ENCODE measurements around the gene ACBD4. TPM values are rescaled to one million over a fixed set of nuclear protein-coding genes. Genes with fewer than 3 reads are reported as not detected.
A peak's percentile ranks its signal among the peaks of the same experiment; 100 is the strongest.

ACBD4 gene
- total RNA-seq, 1 donor from 2014 or later = 5.5 TPM

GRCh38 chr17:45143094-45143670 lies 7.7 kb downstream of the ACBD4 start:
- H3K27ac Mint-ChIP-seq (ENCODE audit: unreplicated experiment) = no peak overlapping the region
- DNase-seq (ENCODE audit: low read depth, low spot score) = no peak
- no peaks in the 10 kb centered on the region for H3K36me3 Mint-ChIP-seq (ENCODE audit: low read depth)
- H3K4me1 Mint-ChIP-seq = peaks cover 24% of the 10 kb centered on the region
- H3K9me3 Mint-ChIP-seq = no peaks in the 10 kb centered on the region
- peaks cover 8% of the 10 kb centered on the region for H3K27me3 Mint-ChIP-seq (ENCODE audit: low read depth)
- peak overlapping the region; percentile 31 for H3K4me3 Mint-ChIP-seq
- TF ChIP-seq, protein P1, sequence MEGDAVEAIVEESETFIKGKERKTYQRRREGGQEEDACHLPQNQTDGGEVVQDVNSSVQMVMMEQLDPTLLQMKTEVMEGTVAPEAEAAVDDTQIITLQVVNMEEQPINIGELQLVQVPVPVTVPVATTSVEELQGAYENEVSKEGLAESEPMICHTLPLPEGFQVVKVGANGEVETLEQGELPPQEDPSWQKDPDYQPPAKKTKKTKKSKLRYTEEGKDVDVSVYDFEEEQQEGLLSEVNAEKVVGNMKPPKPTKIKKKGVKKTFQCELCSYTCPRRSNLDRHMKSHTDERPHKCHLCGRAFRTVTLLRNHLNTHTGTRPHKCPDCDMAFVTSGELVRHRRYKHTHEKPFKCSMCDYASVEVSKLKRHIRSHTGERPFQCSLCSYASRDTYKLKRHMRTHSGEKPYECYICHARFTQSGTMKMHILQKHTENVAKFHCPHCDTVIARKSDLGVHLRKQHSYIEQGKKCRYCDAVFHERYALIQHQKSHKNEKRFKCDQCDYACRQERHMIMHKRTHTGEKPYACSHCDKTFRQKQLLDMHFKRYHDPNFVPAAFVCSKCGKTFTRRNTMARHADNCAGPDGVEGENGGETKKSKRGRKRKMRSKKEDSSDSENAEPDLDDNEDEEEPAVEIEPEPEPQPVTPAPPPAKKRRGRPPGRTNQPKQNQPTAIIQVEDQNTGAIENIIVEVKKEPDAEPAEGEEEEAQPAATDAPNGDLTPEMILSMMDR (conservative IDR thresholded peaks at IDR 0.05) = no peak

DNA sequence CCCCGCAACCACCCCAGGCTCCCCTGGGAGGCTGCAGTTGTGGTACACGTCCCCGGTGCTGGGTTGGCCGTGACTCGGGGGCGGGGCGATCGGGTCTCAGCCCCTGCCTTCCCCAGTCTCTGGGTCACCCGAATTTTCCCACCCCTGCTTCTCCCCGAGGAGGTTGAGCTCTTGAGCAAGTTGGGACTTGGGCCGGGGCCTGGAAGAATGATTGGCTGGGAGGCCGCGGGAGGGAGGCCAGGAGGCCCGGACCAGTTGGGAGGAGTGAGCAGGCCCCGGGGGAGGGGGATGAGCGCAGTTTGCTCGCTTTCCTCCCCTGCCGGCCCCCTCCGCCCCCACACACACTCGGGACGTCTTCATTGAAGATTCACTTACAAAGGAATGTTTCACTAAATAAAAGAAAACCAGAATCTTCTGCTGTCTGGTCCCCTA lies 8.3 kb downstream of the ACBD4 start:
- Mint-ChIP-seq H3K9me3 (no peaks in the 10 kb centered on the region), H3K27me3 (ENCODE audit: low read depth) (peaks cover 11% of the 10 kb centered on the region), H3K4me1 (peaks cover 29% of the 10 kb centered on the region), H3K36me3 (ENCODE audit: low read depth) (no peaks in the 10 kb centered on the region), H3K4me3 (peak overlapping the region; percentile 66), H3K27ac (ENCODE audit: unreplicated experiment) (no peak overlapping the region)
- DNase-seq (ENCODE audit: low read depth, low spot score) = no peak
- TF ChIP-seq, protein P1 (conservative IDR thresholded peaks at IDR 0.05) = no peak

GRCh38 chr17:45144199-45145034 lies 8.9 kb downstream of the ACBD4 start:
- no peak for DNase-seq (ENCODE audit: low read depth, low spot score)
- H3K4me1 Mint-ChIP-seq = peaks cover 34% of the 10 kb centered on the region
- H3K27me3 Mint-ChIP-seq (ENCODE audit: low read depth) = peaks cover 13% of the 10 kb centered on the region
- H3K36me3 Mint-ChIP-seq (ENCODE audit: low read depth) = no peaks in the 10 kb centered on the region
- TF ChIP-seq, protein P1 (conservative IDR thresholded peaks at IDR 0.05) = no peak
- no peaks in the 10 kb centered on the region for H3K9me3 Mint-ChIP-seq
- no peak overlapping the region for H3K27ac Mint-ChIP-seq (ENCODE audit: unreplicated experiment)
- H3K4me3 Mint-ChIP-seq = peak overlapping the region; percentile 95

GRCh38 chr17:45145035-45145389 lies 9.5 kb downstream of the ACBD4 start:
- Mint-ChIP-seq H3K4me1 (peaks cover 40% of the 10 kb centered on the region), H3K9me3 (no peaks in the 10 kb centered on the region), H3K36me3 (ENCODE audit: low read depth) (no peaks in the 10 kb centered on the region), H3K4me3 (peak overlapping the region; percentile 95), H3K27me3 (ENCODE audit: low read depth) (peaks cover 17% of the 10 kb centered on the region), H3K27ac (ENCODE audit: unreplicated experiment) (no peak overlapping the region)
- no peak for DNase-seq (ENCODE audit: low read depth, low spot score)
- TF ChIP-seq, protein P1 (conservative IDR thresholded peaks at IDR 0.05) = no peak

- TF ChIP-seq, protein P1 (conservative IDR thresholded peaks at IDR 0.05) = no peak
- Mint-ChIP-seq H3K36me3 (ENCODE audit: low read depth) (no peaks in the 10 kb centered on the region), H3K27me3 (ENCODE audit: low read depth) (peaks cover 17% of the 10 kb centered on the region), H3K9me3 (no peaks in the 10 kb centered on the region), H3K4me3 (peak overlapping the region; percentile 95), H3K27ac (ENCODE audit: unreplicated experiment) (peak overlapping the region; percentile 38), H3K4me1 (peaks cover 48% of the 10 kb centered on the region)
- no peak for DNase-seq (ENCODE audit: low read depth, low spot score)
Measured at GRCh38 chr17:45146166-45146565, 10.7 kb downstream of the ACBD4 start.

Measured in neural crest cell (in vitro differentiated cells).